IMR-90 (cell line): ENCODE measurements around the gene VKORC1L1. TPM values are rescaled to one million over a fixed set of nuclear protein-coding genes. Genes with fewer than 3 reads are reported as not detected.

Source experiments
- ATAC-seq: fragments of 200-7000 bp; cut with Tn5 transposase; 2 replicates; pipeline ENCODE4 v1.9.1; 2020; ENCODE audit warnings: low read depth, mild to moderate bottlenecking, moderate library complexity
- BruUV-seq: library from RNA; stranded (reverse); fragments of 400-500 nt; replicated peaks from 2 replicates; lab custom pipeline; 2021; lab: Mats Ljungman, UMichigan
- CTCF ChIA-PET: fragments of 300-600 bp; formaldehyde crosslinking; extraction: SDS; loops from one replicate; lab custom pipeline; 2021; ENCODE audit warnings: antibody characterized with exemption; lab: Yijun Ruan, JAX
- POLR2A ChIA-PET: fragments of 300-600 bp; sonication (Branson Sonifier 250); formaldehyde crosslinking; loops from one replicate; lab custom pipeline; 2022; ENCODE audit warnings: antibody characterized with exemption; ENCODE audit not compliant: unreplicated experiment; lab: Charles Lee
- DNase-seq: peaks from one replicate; pipeline ENCODE4 v3.0.0; 2013
- H2AFZ ChIP-seq: replicated peaks from 2 replicates; pipeline ENCODE3; 2013; ENCODE audit warnings: low read length, mild to moderate bottlenecking; ENCODE audit not compliant: poor library complexity
- H2AK5ac ChIP-seq: 2 replicates; pipeline ENCODE4 v1.6.1; 2013; ENCODE audit warnings: low read depth, low read length, inconsistent platforms
- H2AK9ac ChIP-seq: replicated peaks from 2 replicates; pipeline ENCODE3; 2013; ENCODE audit warnings: mild to moderate bottlenecking, low read depth, low read length, moderate library complexity; ENCODE audit not compliant: poor library complexity
- H2BK120ac ChIP-seq: 2 replicates; pipeline ENCODE4 v1.6.1; 2013; ENCODE audit warnings: low read depth, low read length, inconsistent platforms
- H2BK15ac ChIP-seq: 3 replicates; pipeline ENCODE4 v1.6.1; 2013; ENCODE audit warnings: low read depth, low read length, inconsistent platforms
- H2BK20ac ChIP-seq: 2 replicates; pipeline ENCODE4 v1.6.1; 2013; ENCODE audit warnings: low read depth, mild to moderate bottlenecking, inconsistent platforms, low read length, moderate library complexity
- H2BK5ac ChIP-seq: 2 replicates; pipeline ENCODE4 v1.6.1; 2013; ENCODE audit warnings: mild to moderate bottlenecking, low read depth, low read length, inconsistent platforms; ENCODE audit not compliant: poor library complexity, severe bottlenecking
- H3K14ac ChIP-seq: replicated peaks from 2 replicates; pipeline ENCODE4 v1.6.1; 2013; ENCODE audit warnings: low read depth, low read length, inconsistent platforms
- H3K18ac ChIP-seq: 2 replicates; pipeline ENCODE4 v1.6.1; 2013; ENCODE audit warnings: low read depth, low read length, control low read depth
- H3K23ac ChIP-seq: 2 replicates; pipeline ENCODE4 v1.6.1; 2013; ENCODE audit warnings: low read depth, low read length, inconsistent platforms
- H3K27ac ChIP-seq: 2 replicates; pipeline ENCODE4 v1.5.1; 2013; ENCODE audit warnings: mild to moderate bottlenecking, control low read depth, low read length; ENCODE audit not compliant: insufficient read depth
- H3K27me3 ChIP-seq: 2 replicates; pipeline ENCODE4 v1.6.1; 2013; ENCODE audit warnings: low read length; ENCODE audit not compliant: control insufficient read depth, insufficient read depth
- H3K36me3 ChIP-seq: 2 replicates; pipeline ENCODE4 v1.6.1; 2013; ENCODE audit warnings: low read length, mixed read lengths; ENCODE audit not compliant: control insufficient read depth, insufficient read depth
- H3K4ac ChIP-seq: 2 replicates; pipeline ENCODE4 v1.6.1; 2013; ENCODE audit warnings: low read depth, low read length, inconsistent platforms
- H3K4me1 ChIP-seq: 2 replicates; pipeline ENCODE4 v1.6.1; 2013; ENCODE audit warnings: low read length, mixed read lengths; ENCODE audit not compliant: control insufficient read depth, insufficient read depth
- H3K4me2 ChIP-seq: 2 replicates; pipeline ENCODE4 v1.6.1; 2013; ENCODE audit warnings: low read depth, mild to moderate bottlenecking, control low read depth, low read length, moderate library complexity
- H3K4me3 ChIP-seq: 2 replicates; pipeline ENCODE4 v1.5.1; 2013; ENCODE audit warnings: low read depth, mild to moderate bottlenecking, control low read depth, low read length, moderate library complexity; ENCODE audit not compliant: insufficient read depth
- H3K56ac ChIP-seq: 2 replicates; pipeline ENCODE4 v1.6.1; 2013; ENCODE audit warnings: low read length, inconsistent platforms; ENCODE audit not compliant: insufficient read depth; ENCODE audit errors: extremely low read depth
- H3K79me1 ChIP-seq, 2 experiments: 2 replicates each; pipeline ENCODE4 v1.6.1; 2013; ENCODE audit warnings: low read length in 2 of 2, inconsistent platforms in 1 of 2, low read depth in 1 of 2
- H3K9ac ChIP-seq: 2 replicates; pipeline ENCODE4 v1.6.1; 2013; ENCODE audit warnings: low read depth, low read length, control low read depth
- H3K9me1 ChIP-seq: 2 replicates; pipeline ENCODE4 v1.6.1; 2013; ENCODE audit warnings: low read length, inconsistent platforms; ENCODE audit not compliant: insufficient read depth
- H3K9me3 ChIP-seq: 2 replicates; pipeline ENCODE4 v1.6.1; 2013; ENCODE audit warnings: low read length; ENCODE audit not compliant: control insufficient read depth, insufficient read depth
- H4K20me1 ChIP-seq: 2 replicates; pipeline ENCODE4 v1.6.1; 2013; ENCODE audit warnings: low read length, inconsistent platforms; ENCODE audit not compliant: insufficient read depth
- H4K5ac ChIP-seq: 2 replicates; pipeline ENCODE4 v1.6.1; 2013; ENCODE audit warnings: mild to moderate bottlenecking, low read depth, low read length, control low read depth
- H4K8ac ChIP-seq, 2 experiments: 2 replicates each; pipeline ENCODE4 v1.6.1; 2013; ENCODE audit warnings: low read depth in 2 of 2, low read length in 2 of 2, control low read depth in 1 of 2, inconsistent platforms in 1 of 2
- H4K91ac ChIP-seq: 2 replicates; pipeline ENCODE4 v1.6.1; 2013; ENCODE audit warnings: low read depth, low read length, inconsistent platforms; ENCODE audit not compliant: insufficient read depth
- ELK1 ChIP-seq: fragments of 150-350 bp; IDR thresholded peaks from 2 replicates; pipeline ENCODE4 v1.6.1; 2016; ENCODE audit warnings: low read depth, mild to moderate bottlenecking, low read length, moderate library complexity, borderline replicate concordance
- POLR2A ChIP-seq: IDR thresholded peaks from 2 replicates; pipeline ENCODE4 v1.6.1; 2012; ENCODE audit warnings: mild to moderate bottlenecking, low read depth, low read length
- RAD21 ChIP-seq: IDR thresholded peaks from 2 replicates; pipeline ENCODE4 v1.6.1; 2012; ENCODE audit warnings: low read length, improper control_type of control experiment
- WGBS, 2 experiments: methylation state at CpG; one replicate each; pipeline versions ENCODE4 v1.1.5 to v1.1.7; 2013; ENCODE audit warnings: missing lambda C conversion rate in 2 of 2; ENCODE audit not compliant: insufficient read length in 1 of 2; ENCODE audit errors: extremely low coverage in 2 of 2; 5-methylcytosine and 5-hydroxymethylcytosine counted together
- dilution Hi-C: fragments of 300-500 bp; cut with HindIII; formaldehyde crosslinking; loops from one replicate; pipeline ENCODE4 v1.14.3; 2018; ENCODE audit warnings: low sequenced_read_pairs; ENCODE audit not compliant: unreplicated experiment
- in situ Hi-C: fragments of 300-500 bp; cut with MboI; formaldehyde crosslinking; loops from 3 replicates; pipeline ENCODE4 v1.14.3; 2019; ENCODE audit warnings: low sequenced_read_pairs, inconsistent platforms, mixed read lengths
- intact Hi-C: fragments of 100-400 bp; cut with micrococcal nuclease; formaldehyde crosslinking; loops from 2 replicates; pipeline ENCODE4 v1.10.0; 2022
- polyA plus RNA-seq, 3 experiments: library from polyadenylated mRNA; depleted of rRNA; stranded (reverse); fragments of >200 nt; gene quantifications; 2 replicates each; pipeline ENCODE4 v1.2.3, GENCODE V29; 2012; ENCODE audit warnings: low replicate concordance in 1 of 3
- total RNA-seq: library from RNA; depleted of rRNA; stranded (reverse); fragments of >200 nt; gene quantifications from 2 replicates; pipeline ENCODE4 v1.2.3, GENCODE V29; 2012

The VKORC1L1 gene
- total and polyA plus RNA-seq, 2 of the 4 experiments (the other 2 are of a cell fraction): 12.5 to 14.5 TPM

DNA sequence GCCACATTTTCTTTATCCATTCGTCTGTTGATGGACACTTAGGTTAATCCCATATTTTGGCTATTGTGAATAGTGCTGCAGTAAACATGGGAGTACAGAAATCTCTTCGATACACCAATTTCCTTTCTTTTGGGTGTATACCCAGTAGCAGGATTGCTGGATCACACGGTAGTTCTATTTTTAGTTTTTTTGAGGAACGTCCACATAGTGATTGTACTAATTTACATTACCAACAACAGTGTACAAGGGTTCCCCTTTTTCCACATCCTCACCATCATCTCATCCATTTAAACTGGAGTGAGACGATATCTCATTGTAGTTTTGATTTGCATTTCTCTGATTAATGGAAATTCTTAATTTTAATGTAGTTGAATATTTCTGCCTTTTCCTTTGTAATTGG lies 19.3 kb downstream of the VKORC1L1 start:
- Histone ChIP-seq H3K4ac (no peak overlapping the region), H4K91ac (no peak overlapping the region), H2AK5ac (no peak overlapping the region), H3K4me2 (no peak overlapping the region), H2BK5ac (no peak overlapping the region), H3K79me1 (peaks cover 12 to 35% of the 10 kb centered on the region in 2 experiments), H4K20me1 (peaks cover 3% of the 10 kb centered on the region; the same call in 1 of the 2 replicates), H2BK15ac (no peak overlapping the region), H3K9ac (no peak overlapping the region), H3K18ac (no peak overlapping the region), H3K14ac (no peak overlapping the region), H2AK9ac (no peak overlapping the region), H3K9me1 (peaks cover 5% of the 10 kb centered on the region; the same call in 1 of the 2 replicates), H3K27ac (no peak overlapping the region), H2AFZ (no peak overlapping the region), H3K36me3 (no peaks in the 10 kb centered on the region), H3K23ac (no peak overlapping the region), H4K5ac (no peak overlapping the region), H2BK120ac (no peak overlapping the region), H2BK20ac (no peak overlapping the region), H3K56ac (no peak overlapping the region), H3K9me3 (no peaks in the 10 kb centered on the region), H4K8ac (no peak overlapping the region), H3K4me3 (no peak overlapping the region), H3K4me1 (peaks cover 3% of the 10 kb centered on the region; the same call in 1 of the 2 replicates), H3K27me3 (no peaks in the 10 kb centered on the region)
- dilution Hi-C loops (no loop called here), intact Hi-C loops (loop anchor here (2.0 kb wide), 1 partner anchor 13 kb away; no protein-coding TSS in a partner anchor), in situ Hi-C loops (no loop called here)
- no peak for TF ChIP-seq RAD21
- TF ChIP-seq ELK1: no peak
- TF ChIP-seq POLR2A: no peak
- no peak for ATAC-seq
- ChIA-PET POLR2A (no interaction called here), CTCF (no interaction called here)
- DNase-seq: no peak
- no TSS peak for BruUV-seq
- WGBS, 2 experiments: no CpG with 5 or more reads among the region's 5 CpGs
